Stimulated activated memory B cell treated with anti-CD40 and anti-IgM and Interleukin-4, amounts not matched to agents 10 μg/mL and 1 μg/mL and 100 μg/mL, for 72 hours (primary cell): ENCODE measurements around the gene ZSWIM5.

Experiments used
- ATAC-seq: fragments of 150-1000 bp; cut with Tn5 transposase; 2 replicates; pipeline ENCODE4 v1.10.0; 2021
- H3K27ac Mint-ChIP-seq: one replicate; pipeline ENCODE4 v1.8.0; 2022; ENCODE audit warnings: mild to moderate bottlenecking, mixed read lengths
- H3K27me3 Mint-ChIP-seq: one replicate; pipeline ENCODE4 v1.8.0; 2022; ENCODE audit warnings: mixed read lengths
- H3K36me3 Mint-ChIP-seq: one replicate; pipeline ENCODE4 v1.8.0; 2022; ENCODE audit warnings: mixed read lengths
- H3K4me1 Mint-ChIP-seq: one replicate; pipeline ENCODE4 v1.8.0; 2022; ENCODE audit warnings: mixed read lengths
- H3K4me3 Mint-ChIP-seq: one replicate; pipeline ENCODE4 v1.8.0; 2022; ENCODE audit warnings: mild to moderate bottlenecking, moderate library complexity, mixed read lengths
- H3K9me3 Mint-ChIP-seq: one replicate; pipeline ENCODE4 v1.8.0; 2022; ENCODE audit warnings: mixed read lengths

The ZSWIM5 gene

GRCh38 chr1:45047032-45047431, 159.4 kb downstream of the ZSWIM5 start:
- no peak overlapping the region for H3K27ac Mint-ChIP-seq
- peaks cover 9% of the 10 kb centered on the region for H3K4me1 Mint-ChIP-seq
- H3K9me3 Mint-ChIP-seq, result no peaks in the 10 kb centered on the region
- H3K27me3 Mint-ChIP-seq, result no peaks in the 10 kb centered on the region
- peaks cover 5% of the 10 kb centered on the region for H3K36me3 Mint-ChIP-seq
- no peak overlapping the region for H3K4me3 Mint-ChIP-seq
- no peak for ATAC-seq

- Mint-ChIP-seq H3K27ac (no peak overlapping the region), H3K4me1 (no peaks in the 10 kb centered on the region), H3K4me3 (no peak overlapping the region), H3K27me3 (no peaks in the 10 kb centered on the region), H3K9me3 (no peaks in the 10 kb centered on the region), H3K36me3 (peaks cover 5% of the 10 kb centered on the region)
- ATAC-seq, result no peak
Measured at GRCh38 chr1:45044916-45045315, 161.5 kb downstream of the ZSWIM5 start.

- Mint-ChIP-seq H3K4me1 (no peaks in the 10 kb centered on the region), H3K36me3 (peaks cover 5% of the 10 kb centered on the region), H3K27me3 (no peaks in the 10 kb centered on the region), H3K4me3 (no peak overlapping the region), H3K27ac (no peak overlapping the region), H3K9me3 (no peaks in the 10 kb centered on the region)
- ATAC-seq, result no peak
Measured at GRCh38 chr1:45043094-45043493, 163.3 kb downstream of the ZSWIM5 start.

- H3K9me3 Mint-ChIP-seq, result no peaks in the 10 kb centered on the region
- peaks cover 5% of the 10 kb centered on the region for H3K36me3 Mint-ChIP-seq
- ATAC-seq, result no peak
- H3K4me1 Mint-ChIP-seq, result no peaks in the 10 kb centered on the region
- H3K4me3 Mint-ChIP-seq, result no peak overlapping the region
- H3K27me3 Mint-ChIP-seq, result no peaks in the 10 kb centered on the region
- no peak overlapping the region for H3K27ac Mint-ChIP-seq
Measured at GRCh38 chr1:45040297-45040696, 166.1 kb downstream of the ZSWIM5 start.

GRCh38 chr1:45038661-45039364, 167.6 kb downstream of the ZSWIM5 start:
- H3K9me3 Mint-ChIP-seq, result no peaks in the 10 kb centered on the region
- no peak overlapping the region for H3K4me3 Mint-ChIP-seq
- peaks cover 5% of the 10 kb centered on the region for H3K36me3 Mint-ChIP-seq
- ATAC-seq, result no peak
- no peaks in the 10 kb centered on the region for H3K27me3 Mint-ChIP-seq
- no peak overlapping the region for H3K27ac Mint-ChIP-seq
- H3K4me1 Mint-ChIP-seq, result peaks cover 4% of the 10 kb centered on the region

- H3K4me3 Mint-ChIP-seq, result no peak overlapping the region
- H3K4me1 Mint-ChIP-seq, result peaks cover 10% of the 10 kb centered on the region
- H3K27me3 Mint-ChIP-seq, result no peaks in the 10 kb centered on the region
- H3K27ac Mint-ChIP-seq, result no peak overlapping the region
- peaks cover 5% of the 10 kb centered on the region for H3K36me3 Mint-ChIP-seq
- H3K9me3 Mint-ChIP-seq, result no peaks in the 10 kb centered on the region
- ATAC-seq, result no peak
Measured at GRCh38 chr1:45038240-45038639, 168.2 kb downstream of the ZSWIM5 start.

- H3K27ac Mint-ChIP-seq, result no peak overlapping the region
- H3K4me1 Mint-ChIP-seq, result peaks cover 11% of the 10 kb centered on the region
- H3K9me3 Mint-ChIP-seq, result no peaks in the 10 kb centered on the region
- peaks cover 3% of the 10 kb centered on the region for H3K36me3 Mint-ChIP-seq
- no peak overlapping the region for H3K4me3 Mint-ChIP-seq
- ATAC-seq, result no peak
- no peaks in the 10 kb centered on the region for H3K27me3 Mint-ChIP-seq
Measured at GRCh38 chr1:45037456-45037855, 168.9 kb downstream of the ZSWIM5 start.

- no peaks in the 10 kb centered on the region for H3K9me3 Mint-ChIP-seq
- H3K36me3 Mint-ChIP-seq, result no peaks in the 10 kb centered on the region
- no peak for ATAC-seq
- H3K4me1 Mint-ChIP-seq, result peaks cover 11% of the 10 kb centered on the region
- H3K4me3 Mint-ChIP-seq, result no peak overlapping the region
- H3K27ac Mint-ChIP-seq, result no peak overlapping the region
- no peaks in the 10 kb centered on the region for H3K27me3 Mint-ChIP-seq
Measured at GRCh38 chr1:45035631-45036301, 170.6 kb downstream of the ZSWIM5 start.

- Mint-ChIP-seq H3K27me3 (no peaks in the 10 kb centered on the region), H3K9me3 (no peaks in the 10 kb centered on the region), H3K4me1 (peaks cover 11% of the 10 kb centered on the region), H3K36me3 (no peaks in the 10 kb centered on the region), H3K27ac (peak overlapping the region; percentile 9), H3K4me3 (no peak overlapping the region)
- no peak for ATAC-seq
Measured at GRCh38 chr1:45033356-45033755, 173.0 kb downstream of the ZSWIM5 start.

GRCh38 chr1:45032837-45033236, 173.6 kb downstream of the ZSWIM5 start:
- no peak for ATAC-seq
- Mint-ChIP-seq H3K27ac (no peak overlapping the region), H3K36me3 (no peaks in the 10 kb centered on the region), H3K9me3 (no peaks in the 10 kb centered on the region), H3K4me3 (no peak overlapping the region), H3K27me3 (no peaks in the 10 kb centered on the region), H3K4me1 (peaks cover 11% of the 10 kb centered on the region)

- Mint-ChIP-seq H3K27ac (no peak overlapping the region), H3K4me1 (no peaks in the 10 kb centered on the region), H3K36me3 (no peaks in the 10 kb centered on the region), H3K27me3 (no peaks in the 10 kb centered on the region), H3K4me3 (no peak overlapping the region), H3K9me3 (no peaks in the 10 kb centered on the region)
- ATAC-seq, result no peak
Measured at GRCh38 chr1:45026446-45026845, 180.0 kb downstream of the ZSWIM5 start.

GRCh38 chr1:45023663-45024062, 182.7 kb downstream of the ZSWIM5 start:
- H3K27ac Mint-ChIP-seq, result no peak overlapping the region

GRCh38 chr1:45018599-45019230, 187.7 kb downstream of the ZSWIM5 start:
- Mint-ChIP-seq H3K9me3 (no peaks in the 10 kb centered on the region), H3K27me3 (no peaks in the 10 kb centered on the region), H3K36me3 (peaks cover 17% of the 10 kb centered on the region), H3K27ac (no peak overlapping the region), H3K4me1 (peaks cover 12% of the 10 kb centered on the region), H3K4me3 (no peak overlapping the region)
- peak; percentile 89 for ATAC-seq

More at GRCh38 chr1:45023663-45024062, 182.7 kb downstream of the ZSWIM5 start:
- Mint-ChIP-seq H3K27me3 (no peaks in the 10 kb centered on the region), H3K9me3 (no peaks in the 10 kb centered on the region), H3K4me3 (no peak overlapping the region), H3K4me1 (no peaks in the 10 kb centered on the region), H3K36me3 (no peaks in the 10 kb centered on the region)
- no peak for ATAC-seq

- Mint-ChIP-seq H3K9me3 (no peaks in the 10 kb centered on the region), H3K27me3 (no peaks in the 10 kb centered on the region)
Measured at GRCh38 chr1:45016767-45017166, 189.6 kb downstream of the ZSWIM5 start.

GRCh38 chr1:45016090-45016697, 190.2 kb downstream of the ZSWIM5 start:
- Mint-ChIP-seq H3K4me1 (peaks cover 35% of the 10 kb centered on the region), H3K27ac (no peak overlapping the region), H3K9me3 (no peaks in the 10 kb centered on the region), H3K36me3 (peaks cover 17% of the 10 kb centered on the region), H3K4me3 (no peak overlapping the region), H3K27me3 (no peaks in the 10 kb centered on the region)
- ATAC-seq, result no peak

More at GRCh38 chr1:45016767-45017166, 189.6 kb downstream of the ZSWIM5 start:
- Mint-ChIP-seq H3K4me1 (peaks cover 29% of the 10 kb centered on the region), H3K36me3 (peaks cover 17% of the 10 kb centered on the region), H3K4me3 (no peak overlapping the region), H3K27ac (no peak overlapping the region)
- ATAC-seq, result no peak
